Endothelial cell of umbilical vein (primary cell): ENCODE measurements around the gene LRRN4CL. TPM values are rescaled to one million over a fixed set of nuclear protein-coding genes. Genes with fewer than 3 reads are reported as not detected.

Experiments
- BruUV-seq: library from RNA; stranded (reverse); fragments of 400-500 nt; replicated peaks from 2 replicates; lab custom pipeline; 2021; lab: Mats Ljungman, UMichigan
- CTCF ChIA-PET: fragments of 300-600, 350-600 bp; sonication (Branson Sonifier 250); formaldehyde crosslinking; loops from one replicate; lab custom pipeline; 2021; ENCODE audit warnings: antibody characterized with exemption, inconsistent platforms; lab: Charles Lee
- POLR2A ChIA-PET: fragments of 300-600, 350-600 bp; sonication (Branson Sonifier 250); formaldehyde crosslinking; loops from one replicate; lab custom pipeline; 2021; ENCODE audit warnings: antibody characterized with exemption, inconsistent platforms; lab: Charles Lee
- DNase-seq: peaks from one replicate; pipeline ENCODE4 v3.0.0-alpha.2; 2011; ENCODE audit warnings: low read depth, low spot score
- FAIRE-seq: peaks from 2 replicates; lab custom pipeline; 2011; peaks lifted over from hg19 to GRCh38; lab: Jason Lieb, UNC
- H2AFZ ChIP-seq: 2 replicates; pipeline ENCODE4 v1.6.0; 2012; ENCODE audit warnings: low read depth, low read length, control low read depth, inconsistent platforms
- H3K27ac ChIP-seq: 2 replicates; pipeline ENCODE4 v1.5.1; 2011; ENCODE audit warnings: low read depth, mild to moderate bottlenecking, control low read depth, low read length, moderate library complexity; ENCODE audit not compliant: insufficient read depth
- H3K27me3 ChIP-seq, 2 experiments: 2 replicates each; pipeline versions ENCODE4 v1.6.0 to v1.6.1; 2011; ENCODE audit warnings: low read length in 2 of 2, mixed read lengths in 1 of 2; ENCODE audit not compliant: control insufficient read depth in 2 of 2, insufficient read depth in 2 of 2
- H3K36me3 ChIP-seq, 2 experiments: 2 replicates in 1 of 2; 3 replicates in 1 of 2; pipeline ENCODE4 v1.5.1; 2011; ENCODE audit warnings: low read length in 2 of 2, mild to moderate bottlenecking in 1 of 2, moderate library complexity in 1 of 2; ENCODE audit not compliant: control insufficient read depth in 2 of 2, insufficient read depth in 2 of 2; ENCODE audit errors: extremely low read depth in 1 of 2
- H3K4me1 ChIP-seq: 3 replicates; pipeline ENCODE4 v1.5.1; 2011; ENCODE audit warnings: mild to moderate bottlenecking, low read length; ENCODE audit not compliant: control insufficient read depth, insufficient read depth; ENCODE audit errors: extremely low read depth
- H3K4me2 ChIP-seq: 2 replicates; pipeline ENCODE4 v1.6.1; 2011; ENCODE audit warnings: low read length, control low read depth, mixed read lengths; ENCODE audit not compliant: insufficient read depth
- H3K4me3 ChIP-seq, 3 experiments: fragments of 200-600 bp in 1 of 3; sonication (generic), shearing (Covaris generic) in 1 of 3; replicated peaks in 1 of 3; 2 replicates each; pipeline ENCODE4 v1.5.1; 2011 to 2016; ENCODE audit warnings: control low read depth in 3 of 3, low read length in 3 of 3, mild to moderate bottlenecking in 2 of 3, inconsistent platforms in 1 of 3, low read depth in 1 of 3, moderate library complexity in 1 of 3; ENCODE audit not compliant: insufficient read depth in 1 of 3
- H3K79me2 ChIP-seq: 2 replicates; pipeline ENCODE4 v1.6.0; 2012; ENCODE audit warnings: low read length, inconsistent platforms; ENCODE audit not compliant: control insufficient read depth, insufficient read depth
- H3K9ac ChIP-seq: replicated peaks from 2 replicates; pipeline ENCODE3; 2011; ENCODE audit warnings: low read length, control low read depth; ENCODE audit not compliant: insufficient read depth; ENCODE audit errors: extremely low read depth
- H3K9me1 ChIP-seq: replicated peaks from 3 replicates; pipeline ENCODE4 v1.6.0; 2011; ENCODE audit warnings: mild to moderate bottlenecking, low read length; ENCODE audit not compliant: control insufficient read depth, insufficient read depth; ENCODE audit errors: extremely low read depth
- H3K9me3 ChIP-seq: replicated peaks from 2 replicates; pipeline ENCODE4 v1.5.1; 2012; ENCODE audit warnings: low read length, inconsistent platforms; ENCODE audit not compliant: control insufficient read depth, insufficient read depth
- H4K20me1 ChIP-seq: replicated peaks from 2 replicates; pipeline ENCODE3; 2011; ENCODE audit warnings: mild to moderate bottlenecking, low read length; ENCODE audit not compliant: control insufficient read depth, insufficient read depth; ENCODE audit errors: extremely low read depth
- CTCF ChIP-seq, 2 donors: IDR thresholded peaks; 1 replicate in 1 of 2; 2 replicates in 1 of 2; pipeline ENCODE4 v1.5.1; 2011; ENCODE audit warnings: low read length in 2 of 2, mild to moderate bottlenecking in 2 of 2, moderate library complexity in 2 of 2, control low read depth in 1 of 2, inconsistent platforms in 1 of 2, low read depth in 1 of 2; ENCODE audit not compliant: insufficient read depth in 1 of 2; ENCODE audit errors: extremely low read depth in 1 of 2
- EZH2 ChIP-seq: IDR thresholded peaks from 2 replicates; pipeline ENCODE4 v1.6.1; 2012; ENCODE audit warnings: borderline replicate concordance, low read depth, mild to moderate bottlenecking, moderate library complexity, low read length, inconsistent platforms; ENCODE audit not compliant: severe bottlenecking
- FOS ChIP-seq: IDR thresholded peaks from 2 replicates; pipeline ENCODE4 v1.6.1; 2011; ENCODE audit warnings: mild to moderate bottlenecking, low read length, moderate library complexity, borderline replicate concordance; ENCODE audit not compliant: insufficient read depth
- GATA2 ChIP-seq: IDR thresholded peaks from 2 replicates; pipeline ENCODE4 v1.7.0; 2011; ENCODE audit warnings: low read depth, mild to moderate bottlenecking, moderate library complexity, mixed read lengths, low read length; ENCODE audit not compliant: insufficient read length, insufficient read depth
- JUN ChIP-seq: IDR thresholded peaks from 2 replicates; pipeline ENCODE4 v1.6.1; 2011; ENCODE audit warnings: borderline replicate concordance, low read depth; ENCODE audit not compliant: insufficient read length, insufficient read depth
- MAX ChIP-seq: IDR thresholded peaks from 2 replicates; pipeline ENCODE4 v1.6.1; 2011; ENCODE audit not compliant: insufficient read depth, insufficient read length
- MYC ChIP-seq: IDR thresholded peaks from one replicate; pipeline ENCODE4 v1.6.1; 2011; ENCODE audit warnings: mild to moderate bottlenecking, low read depth, low read length
- POLR2A ChIP-seq: IDR thresholded peaks from 2 replicates; pipeline ENCODE4 v1.6.1; 2012; ENCODE audit warnings: low read depth, mild to moderate bottlenecking, control low read depth, low read length
- POLR2AphosphoS5 ChIP-seq: IDR thresholded peaks from 2 replicates; pipeline ENCODE4 v1.6.1; 2012; ENCODE audit warnings: low read depth, mild to moderate bottlenecking, control low read depth, low read length, moderate library complexity; ENCODE audit not compliant: insufficient read depth
- dilution Hi-C: fragments of 300-500 bp; cut with MboI; formaldehyde crosslinking; loops from one replicate; pipeline ENCODE4 v1.15.0; 2019; ENCODE audit warnings: low sequenced_read_pairs; ENCODE audit not compliant: extremely low pct_ligation_motif_present
- intact Hi-C: fragments of 100-400 bp; cut with micrococcal nuclease; formaldehyde crosslinking; loops from one replicate; pipeline ENCODE4 v1.10.0; 2022
- polyA plus RNA-seq, 4 experiments: library from polyadenylated mRNA; depleted of rRNA in 3 of 4; stranded (reverse) in 3 of 4; unstranded in 1 of 4; fragments of >200 nt; gene quantifications; 2 replicates each; pipeline versions ENCODE4 v1.2.1 to v1.2.3, GENCODE V29; 2011 to 2012; ENCODE audit warnings: missing spikeins in 1 of 4
- small RNA-seq: library from RNA; depleted of rRNA; stranded (forward); fragments of <200 nt; gene quantifications from one replicate; pipeline ENCODE3, GENCODE V24; 2012; ENCODE audit warnings: low replicate concordance, low read depth; ENCODE audit not compliant: insufficient read depth, insufficient read length
- total RNA-seq: library from RNA; stranded (reverse); gene quantifications from 2 replicates; pipeline ENCODE4 v1.2.3, GENCODE V29; 2021

Gene LRRN4CL
- total and polyA plus RNA-seq, 2 donors (not counting 3 experiments of a cell fraction or from before 2014, with no cell fraction given) = 0.20 TPM; not detected in 1

DNA sequence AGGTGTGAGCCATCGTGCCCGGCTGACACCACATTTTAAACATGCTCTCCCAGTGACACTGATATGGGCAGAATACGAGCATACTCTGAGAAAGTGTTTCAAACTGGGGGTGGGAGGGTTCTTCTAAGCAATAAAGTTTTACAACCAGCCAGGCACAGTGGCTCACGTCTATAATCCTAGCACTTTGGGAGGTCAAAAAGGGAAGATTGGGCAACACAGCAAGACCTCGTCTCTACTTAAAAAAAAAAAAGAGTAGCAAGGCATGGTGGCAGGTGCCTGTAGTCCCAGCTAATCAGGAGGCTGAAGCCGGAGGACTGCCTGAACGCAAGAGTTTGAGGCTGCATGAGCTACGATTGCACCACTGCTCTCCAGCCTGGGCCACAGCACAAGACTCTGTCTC, 45.1 kb downstream of the LRRN4CL start:
- TF ChIP-seq POLR2A (no peak), MAX (no peak), GATA2 (no peak), CTCF (IDR thresholded peaks at IDR 0.05; ENCODE audit: extremely low read depth in 1 of 2, insufficient read depth in 1 of 2, low read depth in 1 of 2, low read length in 2 of 2) (no peak), MYC (no peak), EZH2 (no peak), FOS (no peak), JUN (no peak), POLR2AphosphoS5 (no peak)
- no peaks in the 10 kb centered on the region for H3K9me3 ChIP-seq
- no peak overlapping the region for H3K4me2 ChIP-seq
- DNase-seq = no peak
- H3K27me3 ChIP-seq = no peaks in the 10 kb centered on the region
- dilution Hi-C loops (no loop called here), intact Hi-C loops (no loop called here)
- H3K4me3 ChIP-seq = no peak overlapping the region
- POLR2A ChIA-PET = interaction anchor here (0.7 to 2.7 kb wide), 3 partner anchors 9 to 1617 kb away, joined by 3 to 41 read pairs (median 3); partner anchors contain the start of genes C11orf98, CSKMT and INTS5
- H3K9me1 ChIP-seq = no peaks in the 10 kb centered on the region
- CTCF ChIA-PET = no interaction called here
- H3K4me1 ChIP-seq = peaks cover 11% of the 10 kb centered on the region
- H4K20me1 ChIP-seq = no peaks in the 10 kb centered on the region
- no peak overlapping the region for H2AFZ ChIP-seq
- no peak for FAIRE-seq
- H3K79me2 ChIP-seq = peaks cover 39% of the 10 kb centered on the region
- no TSS peak for BruUV-seq
- H3K36me3 ChIP-seq = peaks cover 13 to 23% of the 10 kb centered on the region in 2 experiments
- H3K9ac ChIP-seq = no peak overlapping the region
- H3K27ac ChIP-seq = no peak overlapping the region

Small RNA genes within 50 kb of the gene (small RNA-seq; reads per million reads assigned to genes)
- not detected for gene SNORA57

Other genes with a start within 250 kb of the LRRN4CL start
- 381 and 436 TPM in 2 replicates for gene AHNAK, start 142.7 kb downstream of the LRRN4CL start, total RNA-seq
- 25.1 and 35.2 TPM in 2 replicates for gene AHNAK, start 142.7 kb downstream of the LRRN4CL start, polyA plus RNA-seq
- 1,341 and 1,345 TPM in 2 replicates for gene EEF1G, start 115.6 kb downstream of the LRRN4CL start, total RNA-seq
- 1,723 and 2,133 TPM in 2 replicates for gene EEF1G, start 115.6 kb downstream of the LRRN4CL start, polyA plus RNA-seq
- 16.9 and 17.8 TPM in 2 replicates for gene TUT1, start 98.0 kb downstream of the LRRN4CL start, total RNA-seq
- gene TUT1, start 98.0 kb downstream of the LRRN4CL start, polyA plus RNA-seq = 11.5 and 12.7 TPM in 2 replicates
- gene MTA2, start 87.7 kb downstream of the LRRN4CL start, total RNA-seq = 166 and 176 TPM in 2 replicates
- gene MTA2, start 87.7 kb downstream of the LRRN4CL start, polyA plus RNA-seq = 30.2 and 40.4 TPM in 2 replicates
- 101 and 110 TPM in 2 replicates for gene EML3, start 76.8 kb downstream of the LRRN4CL start, total RNA-seq
- gene EML3, start 76.8 kb downstream of the LRRN4CL start, polyA plus RNA-seq = 75.7 and 78.3 TPM in 2 replicates
- gene ROM1, start 76.3 kb downstream of the LRRN4CL start, total RNA-seq = 8.2 and 8.8 TPM in 2 replicates
- 4.8 and 5.3 TPM in 2 replicates for gene ROM1, start 76.3 kb downstream of the LRRN4CL start, polyA plus RNA-seq
- gene B3GAT3, start 67.5 kb downstream of the LRRN4CL start, total RNA-seq = 31.6 and 35.0 TPM in 2 replicates
- 37.2 and 48.0 TPM in 2 replicates for gene B3GAT3, start 67.5 kb downstream of the LRRN4CL start, polyA plus RNA-seq
- gene GANAB, start 42.9 kb downstream of the LRRN4CL start, total RNA-seq = 357 and 389 TPM in 2 replicates
- 433 and 455 TPM in 2 replicates for gene GANAB, start 42.9 kb downstream of the LRRN4CL start, polyA plus RNA-seq
- gene INTS5, start 36.2 kb downstream of the LRRN4CL start, total RNA-seq = 21.7 and 22.8 TPM in 2 replicates
- gene INTS5, start 36.2 kb downstream of the LRRN4CL start, polyA plus RNA-seq = 20.3 and 20.9 TPM in 2 replicates
- 58.7 and 61.0 TPM in 2 replicates for gene C11orf98, start 24.3 kb downstream of the LRRN4CL start, total RNA-seq
- gene C11orf98, start 24.3 kb downstream of the LRRN4CL start, polyA plus RNA-seq = 32.3 and 39.5 TPM in 2 replicates
- gene CSKMT, start 24.2 kb downstream of the LRRN4CL start, total RNA-seq = 28.4 and 38.1 TPM in 2 replicates
- 7.8 and 7.9 TPM in 2 replicates for gene CSKMT, start 24.2 kb downstream of the LRRN4CL start, polyA plus RNA-seq
- 8.6 and 9.0 TPM in 2 replicates for gene UQCC3, start 17.9 kb downstream of the LRRN4CL start, total RNA-seq
- gene UQCC3, start 17.9 kb downstream of the LRRN4CL start, polyA plus RNA-seq = 15.3 and 15.5 TPM in 2 replicates
- 7.5 and 10.5 TPM in 2 replicates for gene LBHD1, start 17.3 kb downstream of the LRRN4CL start, total RNA-seq
- gene LBHD1, start 17.3 kb downstream of the LRRN4CL start, polyA plus RNA-seq = 3.5 and 3.8 TPM in 2 replicates
- gene UBXN1, start 10.5 kb downstream of the LRRN4CL start, total RNA-seq = 112 and 113 TPM in 2 replicates
- gene UBXN1, start 10.5 kb downstream of the LRRN4CL start, polyA plus RNA-seq = 105 and 114 TPM in 2 replicates
- 31.1 and 31.3 TPM in 2 replicates for gene BSCL2, start 17.9 kb upstream of the LRRN4CL start, total RNA-seq
- 94.8 and 126 TPM in 2 replicates for gene BSCL2, start 17.9 kb upstream of the LRRN4CL start, polyA plus RNA-seq
- gene GNG3, start 18.1 kb upstream of the LRRN4CL start, total RNA-seq = not detected in 2 replicates
- not detected in 2 replicates for gene GNG3, start 18.1 kb upstream of the LRRN4CL start, polyA plus RNA-seq
- gene HNRNPUL2, start 37.9 kb upstream of the LRRN4CL start, total RNA-seq = 53.4 and 56.2 TPM in 2 replicates
- gene HNRNPUL2, start 37.9 kb upstream of the LRRN4CL start, polyA plus RNA-seq = 14.1 and 18.3 TPM in 2 replicates
- gene TTC9C, start 39.0 kb upstream of the LRRN4CL start, total RNA-seq = 31.6 and 43.5 TPM in 2 replicates
- 20.6 and 27.4 TPM in 2 replicates for gene TTC9C, start 39.0 kb upstream of the LRRN4CL start, polyA plus RNA-seq
- gene ZBTB3, start 64.6 kb upstream of the LRRN4CL start, total RNA-seq = 6.9 and 8.1 TPM in 2 replicates
- gene ZBTB3, start 64.6 kb upstream of the LRRN4CL start, polyA plus RNA-seq = 3.7 and 4.1 TPM in 2 replicates
- 94.3 and 96.2 TPM in 2 replicates for gene POLR2G, start 72.0 kb upstream of the LRRN4CL start, total RNA-seq
- 258 and 266 TPM in 2 replicates for gene POLR2G, start 72.0 kb upstream of the LRRN4CL start, polyA plus RNA-seq
- gene TAF6L, start 81.9 kb upstream of the LRRN4CL start, total RNA-seq = 28.9 and 30.4 TPM in 2 replicates
- 28.6 and 33.3 TPM in 2 replicates for gene TAF6L, start 81.9 kb upstream of the LRRN4CL start, polyA plus RNA-seq
- 27.6 and 27.8 TPM in 2 replicates for gene TMEM179B, start 97.9 kb upstream of the LRRN4CL start, total RNA-seq
- gene TMEM179B, start 97.9 kb upstream of the LRRN4CL start, polyA plus RNA-seq = 102 and 123 TPM in 2 replicates
- 11.8 and 12.7 TPM in 2 replicates for gene TMEM223, start 102.5 kb upstream of the LRRN4CL start, total RNA-seq
- 26.7 and 31.8 TPM in 2 replicates for gene TMEM223, start 102.5 kb upstream of the LRRN4CL start, polyA plus RNA-seq
- gene NXF1, start 115.9 kb upstream of the LRRN4CL start, total RNA-seq = 71.4 and 74.4 TPM in 2 replicates
- gene NXF1, start 115.9 kb upstream of the LRRN4CL start, polyA plus RNA-seq = 99.8 and 101 TPM in 2 replicates
- gene STX5, start 142.5 kb upstream of the LRRN4CL start, total RNA-seq = 41.3 and 42.8 TPM in 2 replicates
- gene STX5, start 142.5 kb upstream of the LRRN4CL start, polyA plus RNA-seq = 46.4 and 50.7 TPM in 2 replicates
- not detected in 2 replicates for gene TEX54, start 143.3 kb upstream of the LRRN4CL start, total RNA-seq
- not detected in 2 replicates for gene TEX54, start 143.3 kb upstream of the LRRN4CL start, polyA plus RNA-seq
- gene WDR74, start 150.1 kb upstream of the LRRN4CL start, total RNA-seq = 51.7 and 51.8 TPM in 2 replicates
- gene WDR74, start 150.1 kb upstream of the LRRN4CL start, polyA plus RNA-seq = 44.7 and 44.8 TPM in 2 replicates
- gene SLC3A2, start 191.4 kb upstream of the LRRN4CL start, total RNA-seq = 190 and 208 TPM in 2 replicates
- gene SLC3A2, start 191.4 kb upstream of the LRRN4CL start, polyA plus RNA-seq = 337 and 344 TPM in 2 replicates
- gene CHRM1, start 231.8 kb upstream of the LRRN4CL start, total RNA-seq = not detected in 2 replicates
- not detected in 2 replicates for gene CHRM1, start 231.8 kb upstream of the LRRN4CL start, polyA plus RNA-seq